ENCODE measurements around the gene TMEM9.
"Not testable (repeated sequence)": the region's sequence is repeated elsewhere in the genome, so short reads cannot be mapped to it uniquely, and the experiment has no call there.

The TMEM9 gene

DNA sequence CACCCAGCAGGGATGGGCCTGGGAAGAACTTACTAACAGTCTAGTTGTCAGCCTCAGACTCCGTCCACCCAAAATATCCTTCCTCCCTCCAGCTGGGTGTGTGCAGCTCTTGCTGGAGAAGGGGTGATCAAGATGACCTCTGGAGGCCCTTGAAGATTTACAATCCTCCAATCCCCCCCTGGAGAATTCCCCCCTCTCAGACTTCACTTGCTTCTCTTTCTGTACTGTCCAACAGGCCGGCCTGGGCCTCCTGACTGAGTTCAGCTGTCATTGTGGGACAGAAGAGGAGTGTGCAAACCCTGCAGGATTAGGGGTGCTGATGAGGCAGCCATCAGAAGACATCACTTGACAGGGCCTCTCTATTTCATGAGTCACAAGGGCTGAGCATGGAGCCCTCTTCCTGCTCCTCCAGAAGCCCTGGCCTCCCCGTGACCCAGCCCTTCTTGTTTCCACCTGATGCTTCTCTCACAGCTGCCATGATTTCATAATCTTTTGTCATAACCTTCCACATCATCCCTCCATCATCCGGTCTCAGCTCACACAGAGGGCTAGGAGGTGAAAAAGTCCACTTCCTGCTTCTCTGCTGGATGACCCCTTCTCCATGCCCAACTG, 18.8 kb upstream of the TMEM9 start:
- no peak for DNase-seq

DNA sequence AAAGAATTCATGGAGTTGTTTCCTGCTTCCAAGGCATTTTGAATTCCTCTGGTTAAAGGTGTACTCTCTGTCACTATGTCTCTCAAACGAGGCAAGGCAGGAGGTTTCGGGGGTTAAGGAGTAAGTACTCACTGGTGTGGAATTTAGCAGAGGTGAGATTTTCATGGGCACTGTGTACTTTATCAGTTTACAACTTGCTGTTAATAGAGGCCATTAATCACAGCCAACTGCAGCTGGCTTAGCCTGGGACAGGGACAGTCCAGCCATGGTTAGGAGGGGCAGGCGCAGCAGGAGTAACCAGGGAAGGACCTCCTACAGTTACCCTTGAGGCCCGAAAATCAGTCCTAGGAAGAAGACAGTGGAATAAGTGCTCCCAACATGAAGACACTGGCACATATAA, 18.1 kb upstream of the TMEM9 start:
- no peak for DNase-seq

DNA sequence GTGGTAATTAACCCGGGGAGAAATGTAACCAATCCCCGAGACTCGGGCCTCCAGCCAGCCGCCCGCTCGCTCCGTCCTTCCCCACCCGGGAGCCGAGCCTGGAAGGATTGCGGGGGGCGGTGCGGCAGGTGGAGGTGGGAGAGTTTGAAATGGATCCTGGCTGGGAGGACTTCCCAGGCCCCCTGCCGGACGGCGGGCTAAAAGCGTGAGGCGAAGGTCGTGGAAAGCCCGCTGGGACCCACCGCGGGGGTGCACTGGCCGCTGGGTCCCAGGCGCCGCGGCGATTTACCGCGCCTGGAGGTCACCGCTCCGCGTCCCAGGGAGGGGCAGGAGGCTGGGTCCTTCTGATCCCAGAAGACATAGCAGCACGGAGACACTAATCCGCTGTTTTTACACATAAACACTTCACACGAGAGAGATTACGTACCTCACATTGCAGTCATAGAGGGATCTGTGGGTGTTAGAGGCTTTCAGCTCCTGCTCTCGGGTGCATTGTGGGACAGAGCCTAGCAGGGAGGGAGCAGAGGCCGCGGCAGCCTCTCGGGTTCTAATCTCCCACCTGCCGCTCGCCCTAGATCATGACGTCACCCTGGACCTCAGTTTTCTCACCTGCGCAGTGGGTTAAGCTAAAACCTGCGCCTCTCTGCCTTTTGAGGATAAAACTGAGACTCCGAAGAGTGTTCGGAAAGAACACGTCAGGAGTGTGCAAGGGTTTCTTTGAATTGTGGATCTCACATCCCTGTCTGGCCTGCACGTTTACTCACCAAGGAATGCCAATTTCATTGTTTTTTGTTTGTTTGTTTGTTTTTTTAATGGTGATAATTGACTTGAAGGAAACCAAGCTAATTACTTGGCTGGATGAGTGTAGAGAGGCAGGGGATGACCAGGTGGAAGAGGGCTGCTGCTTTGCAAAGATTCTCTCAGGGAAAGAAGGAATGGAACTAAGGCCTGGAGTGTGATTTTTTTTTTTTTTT, 17.1 kb upstream of the TMEM9 start:
- DNase-seq, result peak; percentile 46 to 94 (median 86)

DNA sequence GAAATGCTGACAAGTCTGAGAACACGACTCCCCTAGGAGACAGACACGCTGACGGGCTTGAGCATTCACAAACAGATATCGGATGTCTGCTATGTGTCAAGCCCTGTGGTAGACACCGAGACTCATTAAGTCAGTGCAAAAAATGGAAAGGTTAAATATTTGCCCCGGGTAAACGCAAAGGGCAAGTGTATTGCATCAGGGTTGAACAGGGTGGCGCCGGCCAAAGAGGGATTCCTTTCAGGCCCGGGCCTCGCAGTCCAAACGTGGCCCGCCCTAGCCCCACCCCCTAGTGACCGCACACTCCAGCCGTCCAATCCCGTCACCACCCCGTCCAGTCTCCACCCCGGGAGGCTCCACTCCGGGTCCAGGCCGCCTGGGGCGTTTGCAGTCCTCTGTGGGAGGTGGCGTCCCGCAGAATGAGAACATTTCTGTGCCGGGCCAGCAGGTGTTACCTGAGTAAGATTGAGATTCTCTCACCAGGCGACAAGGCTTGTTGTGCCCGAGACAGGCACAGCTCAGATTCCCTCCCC, 16.3 kb upstream of the TMEM9 start:
- DNase-seq, result peak; percentile 81 to 98 (median 96)

DNA sequence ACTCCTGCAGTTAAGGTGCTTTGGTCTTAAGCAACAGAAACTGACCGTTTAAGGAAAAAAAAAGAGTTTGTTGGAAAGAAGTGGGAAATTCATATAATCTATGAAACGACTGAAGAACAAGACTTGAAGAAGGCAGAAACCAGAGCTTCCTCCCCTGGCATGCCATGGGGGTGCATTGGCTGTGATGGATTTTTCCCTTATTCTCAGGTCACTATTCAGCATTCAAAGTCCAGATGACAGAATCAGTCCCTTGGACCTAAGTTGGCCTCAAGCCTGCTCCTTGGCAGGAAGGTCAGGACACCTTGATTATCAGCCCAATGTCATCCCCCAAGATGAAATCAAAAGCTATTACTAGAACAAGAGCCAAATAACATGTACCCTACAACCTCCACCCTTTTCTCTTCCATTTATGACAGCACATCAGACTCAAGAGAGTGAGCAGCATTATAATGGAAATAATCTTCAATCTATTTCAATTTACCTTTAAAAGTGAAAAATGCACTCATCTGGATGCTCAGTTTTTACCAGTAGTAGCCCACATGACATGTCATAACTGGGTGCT, 15.8 kb upstream of the TMEM9 start:
- DNase-seq, result no peak

DNA sequence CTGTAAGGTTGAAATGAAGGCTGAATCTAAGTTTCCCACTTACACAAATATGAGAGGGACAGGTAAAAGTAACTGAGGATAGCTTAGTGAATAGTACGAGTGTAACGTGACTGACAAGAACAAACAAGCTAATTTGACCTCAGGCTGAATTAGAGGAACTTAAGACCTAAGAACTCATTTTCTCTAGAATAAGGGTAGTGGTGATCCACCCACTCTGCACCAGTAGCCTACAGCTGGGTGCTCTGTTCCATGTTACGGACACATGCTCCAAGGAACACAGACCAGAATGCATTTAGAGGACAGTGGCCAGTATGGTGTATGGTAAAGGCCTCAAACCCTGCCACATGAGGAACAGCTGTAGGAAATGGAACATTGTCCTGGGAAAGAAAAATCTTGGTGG, 14.9 kb upstream of the TMEM9 start:
- DNase-seq, result no peak

DNA sequence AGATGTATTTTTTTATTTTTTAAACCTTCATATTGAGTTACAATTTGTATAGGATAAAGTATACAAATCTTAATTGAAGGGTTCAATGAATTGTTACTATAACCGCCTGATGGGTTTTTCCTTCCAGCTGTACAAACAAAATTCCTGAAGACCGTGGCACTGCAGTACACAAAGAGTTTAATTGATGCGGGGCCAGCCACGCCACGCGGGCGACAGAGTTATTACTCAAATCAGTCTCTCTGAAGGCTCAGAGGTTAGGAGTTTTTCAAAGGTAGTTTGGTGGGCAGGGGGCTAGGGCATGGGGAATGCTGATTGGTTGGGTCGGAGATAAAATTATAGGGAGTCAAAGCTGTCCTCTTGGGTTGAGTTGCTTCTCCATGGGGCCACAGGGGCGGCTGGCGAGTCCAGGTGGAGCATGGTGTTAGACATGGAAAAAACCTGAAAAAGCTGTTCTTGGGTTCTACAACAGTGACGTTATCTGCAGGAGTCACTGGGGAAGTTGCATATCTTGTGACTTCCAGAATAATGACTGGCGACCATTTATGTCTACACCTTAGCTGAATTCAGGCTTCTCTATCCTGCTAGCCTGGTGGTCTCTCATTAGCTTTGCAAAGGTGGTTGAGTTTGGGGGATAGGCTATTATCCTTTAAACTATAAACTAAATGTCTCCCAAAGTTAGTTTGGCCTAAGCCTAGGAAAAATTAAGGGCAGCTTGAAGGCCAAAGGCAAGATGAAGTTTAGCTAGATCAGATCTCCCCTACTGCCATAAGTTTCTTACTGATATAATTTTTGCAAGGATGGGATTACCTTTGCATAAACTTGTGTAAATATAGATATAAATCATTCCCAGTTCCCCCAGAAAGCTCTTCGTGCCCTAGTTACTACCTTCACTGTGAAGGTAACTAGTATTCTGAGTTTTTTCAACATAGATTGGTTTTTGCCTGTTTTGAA, 13.0 kb upstream of the TMEM9 start:
- peak in 2 of 3 experiments; percentile 61 to 90 for DNase-seq

DNA sequence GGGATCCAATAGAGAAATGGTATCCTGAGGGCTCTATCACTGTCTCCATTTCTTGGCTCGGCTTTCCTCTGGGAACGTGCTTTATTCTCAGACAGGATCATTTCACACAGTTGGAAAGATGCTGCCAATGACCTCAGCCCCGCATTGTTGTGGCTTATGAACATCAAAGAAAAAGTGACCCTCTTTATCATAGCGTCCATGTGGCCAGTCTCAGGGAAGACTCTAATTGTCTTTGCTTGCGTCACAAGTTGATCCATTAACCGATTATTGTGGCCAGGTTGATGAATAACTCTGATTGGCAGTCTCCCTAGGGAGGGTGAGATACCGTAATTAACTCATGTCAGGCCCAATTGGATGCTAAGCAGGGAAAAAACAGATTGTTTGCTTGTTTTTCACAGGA, 10.4 kb upstream of the TMEM9 start:
- peak in 1 of 3 experiments; percentile 13 for DNase-seq

DNA sequence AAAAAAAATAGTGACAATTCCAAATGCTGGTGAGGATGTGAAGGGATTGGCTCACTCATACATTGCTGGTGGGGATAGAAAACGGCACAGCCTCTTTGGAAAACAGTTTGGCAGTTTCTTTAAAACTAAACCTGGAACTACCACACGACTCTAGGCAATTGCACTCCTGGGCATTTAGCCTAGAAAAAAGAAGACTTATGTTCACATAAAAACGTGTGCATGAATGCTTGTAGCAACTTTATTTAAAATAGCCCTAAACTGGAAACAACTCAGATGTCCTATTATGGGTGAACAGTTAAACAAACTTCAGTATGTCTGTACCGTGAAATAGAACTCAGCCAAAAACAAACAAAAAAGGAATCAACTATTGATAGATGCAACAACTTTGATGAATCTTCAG, 9.4 kb upstream of the TMEM9 start:
- DNase-seq, result no peak

DNA sequence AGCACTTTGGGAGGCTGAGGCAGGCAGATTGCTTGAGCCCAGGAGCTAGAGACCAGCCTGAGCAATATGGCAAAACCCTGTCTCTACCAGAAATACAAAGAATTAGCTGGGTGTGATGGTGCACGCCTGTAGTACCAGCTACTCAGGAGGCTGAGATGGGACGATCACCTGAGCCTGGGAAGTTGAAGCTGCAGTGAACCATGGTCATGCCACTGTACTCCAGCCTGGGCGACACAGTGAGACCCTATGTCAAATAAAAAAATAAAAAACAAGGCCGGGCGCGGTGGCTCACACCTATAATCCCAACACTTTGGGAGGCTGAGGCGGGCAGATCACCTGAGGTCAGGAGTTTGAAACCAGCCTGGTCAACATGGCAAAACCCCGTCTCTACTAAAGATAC, 8.8 kb upstream of the TMEM9 start:
- DNase-seq, result not testable (repeated sequence)

DNA sequence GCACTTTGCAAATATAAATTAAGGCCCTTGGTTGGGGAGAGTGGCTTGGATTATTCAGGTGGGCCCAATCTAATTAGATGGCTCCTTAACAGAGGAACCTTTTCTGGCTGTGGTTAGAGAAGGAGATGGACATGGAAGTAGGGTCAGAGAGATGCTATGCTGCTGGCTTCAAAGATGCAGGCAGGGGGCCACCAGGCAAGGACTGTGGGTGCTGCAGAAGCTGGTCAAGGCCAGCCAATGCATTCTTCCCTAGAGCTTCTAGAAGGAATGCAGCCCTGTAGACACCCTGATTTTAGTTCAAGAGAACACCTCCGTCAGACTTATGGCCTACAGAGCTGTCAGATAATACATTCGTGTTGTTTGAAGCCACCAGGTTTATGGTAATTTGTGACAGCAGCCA, 3.7 kb upstream of the TMEM9 start:
- DNase-seq, result no peak

DNA sequence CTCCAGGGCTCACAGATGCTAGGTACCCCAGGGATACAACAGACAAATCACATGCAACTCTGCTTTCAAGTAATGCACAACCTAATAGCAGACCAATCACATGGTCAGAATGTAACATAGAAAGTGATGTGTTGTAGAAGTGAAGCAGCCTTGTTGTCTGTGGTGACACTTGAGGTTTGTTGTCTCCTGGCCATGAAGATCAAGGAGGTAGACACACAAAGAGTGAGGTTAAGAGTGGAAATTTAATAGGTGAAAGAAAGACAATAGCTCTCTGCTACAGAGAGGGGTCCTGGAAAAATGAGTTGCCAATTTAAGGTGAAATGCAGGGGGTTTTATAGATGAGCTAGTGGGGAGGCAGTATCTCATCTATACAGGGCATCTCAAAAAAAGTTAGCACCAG, 2.5 kb upstream of the TMEM9 start:
- DNase-seq, result no peak

DNA sequence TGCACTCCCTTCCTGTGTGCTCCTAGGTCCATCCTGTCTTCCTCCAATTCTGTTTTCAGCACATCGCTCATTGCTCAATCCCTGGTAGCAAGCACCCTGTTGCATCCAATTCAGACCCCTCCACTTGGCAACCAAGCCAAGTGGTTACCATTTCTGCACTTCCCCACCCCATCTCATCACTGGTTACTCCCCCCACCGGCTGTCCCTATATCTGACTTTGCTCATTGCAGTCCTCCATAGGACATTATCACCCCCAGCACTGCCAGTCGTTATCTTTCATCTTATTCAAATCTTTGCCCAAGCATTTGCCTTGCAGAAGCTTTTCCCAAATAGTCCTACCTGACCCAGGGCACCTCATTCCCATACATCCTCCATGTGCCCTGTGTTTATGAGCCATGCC, 2.1 kb upstream of the TMEM9 start:
- DNase-seq, result no peak

DNA sequence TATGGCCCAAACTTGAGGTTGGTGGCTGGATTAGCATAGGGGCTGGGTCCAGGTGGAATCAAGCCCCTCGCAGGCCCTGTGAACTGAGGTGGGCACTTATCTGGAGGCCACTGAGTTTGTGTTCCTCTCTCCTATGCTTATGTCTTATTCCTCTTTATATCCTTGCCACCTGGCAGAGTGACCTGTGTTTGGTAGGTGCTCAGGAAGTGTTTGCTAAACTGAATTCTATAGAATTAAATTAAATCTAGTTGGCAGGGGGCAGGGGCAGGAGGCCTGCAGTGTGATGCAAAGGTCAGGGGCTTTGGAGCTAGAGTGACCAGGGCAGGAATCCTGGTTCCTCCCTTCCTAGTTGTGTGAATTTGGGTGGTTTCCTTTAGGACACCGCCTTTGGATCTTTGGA, 1.1 kb upstream of the TMEM9 start:
- DNase-seq, result no peak

DNA sequence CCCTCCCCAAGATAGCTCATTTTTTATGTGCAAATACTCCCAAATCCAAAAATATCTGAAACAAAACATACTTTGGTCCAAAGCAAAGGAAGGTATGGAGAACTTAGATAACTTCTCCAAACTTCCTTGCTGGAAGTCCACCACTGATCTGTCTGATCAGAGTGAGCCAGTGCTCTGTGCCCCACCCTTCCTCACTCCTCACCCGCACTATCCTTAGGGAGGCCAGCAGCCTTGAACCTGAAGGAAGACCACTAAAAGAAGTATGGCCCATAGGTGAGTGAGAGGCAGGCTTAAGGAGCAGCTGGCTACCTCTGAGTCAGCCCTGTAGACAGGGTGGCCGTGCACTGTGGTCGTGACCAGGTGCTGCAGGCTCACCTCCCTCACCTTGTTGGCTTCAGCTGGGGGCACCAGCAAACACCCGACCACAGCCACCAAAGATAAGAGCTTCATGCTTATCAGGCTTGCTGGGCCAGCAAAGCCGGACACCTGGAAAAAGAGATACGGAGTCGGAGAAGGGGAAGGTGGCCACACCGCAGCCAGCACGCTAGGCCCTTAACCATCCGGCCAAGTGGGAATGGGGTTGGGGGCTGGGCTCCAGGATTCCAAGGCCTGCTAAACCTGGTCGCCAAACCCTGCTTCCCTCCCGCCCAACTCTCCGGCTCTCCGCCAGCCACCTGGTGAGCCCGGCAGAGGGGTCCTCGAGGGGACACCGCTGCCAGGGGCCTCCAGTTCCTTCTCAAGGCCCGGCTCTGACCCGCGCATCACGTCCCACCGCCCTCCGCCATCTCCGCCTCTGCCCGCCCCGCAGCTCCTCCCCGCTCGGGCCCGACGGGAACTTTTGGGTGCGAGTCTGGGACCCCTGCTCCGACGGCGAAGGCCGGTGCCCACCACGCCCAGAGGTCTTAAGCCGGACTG, 543 bp downstream of the TMEM9 start:
- peak; percentile 13 to 87 (median 86) for DNase-seq

DNA sequence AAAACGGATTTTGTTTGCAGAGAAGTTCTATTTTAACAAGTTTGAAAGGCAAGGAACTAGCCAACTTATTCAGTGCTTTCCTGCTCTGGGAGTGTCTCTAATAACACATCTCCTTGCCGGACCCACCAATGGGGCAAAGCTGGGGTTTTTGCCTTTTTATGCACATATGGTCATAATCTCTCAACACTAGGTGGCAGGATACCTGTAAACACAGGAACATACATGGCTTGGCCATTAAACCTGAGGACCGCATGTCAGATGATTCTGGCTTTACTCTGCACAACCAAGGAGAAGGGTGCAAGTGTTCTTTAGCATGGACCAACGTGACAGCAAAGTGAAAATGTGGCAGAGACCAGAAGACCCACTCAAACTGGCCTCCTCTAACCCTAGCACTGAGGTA, 4.9 kb downstream of the TMEM9 start:
- peak in 1 of 3 experiments; percentile 65 for DNase-seq

DNA sequence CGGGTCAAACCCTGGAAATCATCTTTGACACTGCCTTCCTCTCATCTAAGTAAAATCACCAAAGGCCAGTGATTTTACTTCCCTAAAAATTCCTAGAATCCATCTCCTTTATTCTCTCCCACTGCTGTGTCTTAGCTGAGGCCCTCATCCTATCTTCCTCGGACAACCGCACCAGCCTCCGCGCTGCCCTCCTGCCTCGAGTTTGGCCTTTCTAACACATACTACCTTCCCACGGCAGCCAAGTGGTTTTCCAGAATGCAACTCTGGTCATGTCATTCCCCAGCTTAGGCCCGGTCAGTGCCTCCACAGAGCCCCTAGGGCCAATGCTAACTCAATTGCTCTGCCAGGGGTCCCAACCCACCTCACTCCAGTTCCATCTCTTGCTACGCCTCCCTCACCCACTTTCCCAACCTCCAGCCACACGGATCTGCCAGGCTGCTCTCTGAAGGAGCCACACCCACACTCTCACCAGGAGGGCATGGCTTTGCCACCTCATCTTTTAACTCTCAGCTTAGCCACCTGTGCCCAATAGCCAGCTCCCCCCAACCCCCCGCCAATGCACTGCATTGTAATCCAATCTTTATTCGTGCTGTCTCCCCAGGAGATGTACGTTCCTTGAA, 6.8 kb downstream of the TMEM9 start:
- DNase-seq, result no peak

DNA sequence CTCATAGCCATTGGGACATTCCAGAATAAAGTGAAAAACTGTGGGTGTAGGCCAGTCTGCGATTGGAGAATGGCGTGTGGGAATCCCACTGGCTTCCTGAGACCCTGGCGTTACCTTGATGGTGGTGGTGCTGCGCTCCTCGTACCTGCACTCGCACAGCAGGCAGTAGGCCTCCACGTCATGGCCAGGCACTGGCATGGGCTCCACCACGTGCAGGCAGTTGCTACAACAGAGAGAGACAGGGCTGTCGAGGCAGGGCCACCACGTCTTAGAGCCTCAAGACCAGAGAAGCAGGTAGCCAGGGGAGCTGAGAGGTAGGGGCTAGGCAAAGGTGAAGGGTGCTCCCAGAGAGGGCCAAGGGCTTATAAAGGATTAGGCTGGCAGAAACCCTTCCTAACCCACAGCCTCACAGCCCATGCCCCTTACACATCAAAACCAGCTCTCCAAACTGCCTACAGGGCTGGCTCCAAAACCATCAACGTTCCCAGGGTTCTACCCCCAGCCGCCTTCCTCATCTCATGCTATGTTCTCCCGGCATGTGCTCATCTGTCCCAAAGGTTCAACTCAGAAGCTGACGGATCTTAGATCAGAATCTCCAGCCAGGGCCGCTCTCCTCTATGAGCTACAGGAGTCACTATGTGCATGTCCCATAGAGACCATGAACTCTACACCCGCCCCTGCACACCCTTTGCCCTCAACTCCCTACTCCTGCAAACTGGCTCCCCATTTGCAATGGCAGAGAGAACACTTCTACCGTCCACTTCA, 7.5 kb downstream of the TMEM9 start:
- no peak for DNase-seq

DNA sequence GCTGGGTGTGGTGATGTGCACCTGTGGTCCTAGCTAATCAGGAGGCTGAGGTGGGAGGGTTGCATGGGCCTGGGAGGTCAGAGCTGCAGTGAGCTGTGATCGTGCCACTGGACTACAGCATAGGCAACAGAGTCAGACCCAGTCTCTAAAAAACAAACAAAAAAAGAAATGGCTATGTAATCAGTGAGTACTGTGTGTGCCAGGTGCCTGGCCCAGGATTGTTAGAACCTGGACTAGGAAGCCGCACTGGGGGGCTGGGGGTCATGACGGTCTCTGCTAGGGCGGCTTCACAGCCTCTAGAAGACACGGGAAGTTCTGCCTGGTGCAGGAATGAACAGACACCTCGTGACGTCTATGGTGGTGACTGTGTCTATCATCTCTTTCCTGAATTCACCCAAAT, 8.5 kb downstream of the TMEM9 start:
- no peak for DNase-seq

DNA sequence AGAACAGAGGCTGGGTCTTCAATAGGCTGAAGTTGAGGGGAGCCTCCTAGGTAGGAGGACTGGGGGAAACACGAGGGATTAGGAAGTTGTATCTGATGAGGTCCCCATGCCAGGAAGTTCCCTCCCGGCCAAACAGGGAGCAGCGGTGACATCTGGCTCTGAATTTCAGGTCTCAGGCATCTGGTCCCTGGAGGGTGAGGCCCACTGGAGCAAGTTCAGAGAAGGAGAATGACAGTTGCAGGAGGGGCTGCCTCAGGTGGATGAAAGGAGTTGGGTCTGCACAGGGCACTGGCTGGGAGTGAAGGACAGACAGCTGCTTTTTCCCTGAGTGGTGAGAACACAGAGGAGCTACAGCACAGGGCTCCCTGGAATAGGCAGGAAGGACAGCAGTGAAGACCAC, 9.1 kb downstream of the TMEM9 start:
- DNase-seq, result no peak
